ENCODE data around the gene MYL7. TPM values are rescaled to one million over a fixed set of nuclear protein-coding genes. Genes with fewer than 3 reads are reported as not detected.

Gene MYL7
- total RNA-seq, 1 experiment from 2014 or later: not detected

- peak; percentile 51 for DNase-seq (ENCODE audit: low read depth)
Observed at GRCh38 chr7:44112231-44112996, 28.7 kb downstream of the MYL7 start.

GRCh38 chr7:44111761-44112160 is 29.4 kb downstream of the MYL7 start:
- no peak for DNase-seq (ENCODE audit: low read depth)

GRCh38 chr7:44110719-44111635 is 30.2 kb downstream of the MYL7 start:
- DNase-seq (ENCODE audit: low read depth): no peak

GRCh38 chr7:44109991-44110390 is 31.1 kb downstream of the MYL7 start:
- DNase-seq (ENCODE audit: low read depth): no peak

- DNase-seq (ENCODE audit: low read depth): no peak
Observed at GRCh38 chr7:44108768-44109750, 32.1 kb downstream of the MYL7 start.

GRCh38 chr7:44107961-44108767 is 33.0 kb downstream of the MYL7 start:
- no peak for DNase-seq (ENCODE audit: low read depth)

- DNase-seq (ENCODE audit: low read depth): no peak
Observed at GRCh38 chr7:44107116-44107960, 33.8 kb downstream of the MYL7 start.

- DNase-seq (ENCODE audit: low read depth): no peak
Observed at GRCh38 chr7:44106311-44107065, 34.6 kb downstream of the MYL7 start.

GRCh38 chr7:44105832-44106231 is 35.3 kb downstream of the MYL7 start:
- DNase-seq (ENCODE audit: low read depth): no peak

- no peak for DNase-seq (ENCODE audit: low read depth)
Observed at GRCh38 chr7:44104860-44105771, 36.0 kb downstream of the MYL7 start.

- no peak for DNase-seq (ENCODE audit: low read depth)
Observed at GRCh38 chr7:44103923-44104859, 36.9 kb downstream of the MYL7 start, which contains the start of gene AEBP1. Gene AEBP1 (plus strand): TSS chr7:44104345. CDS start chr7:44104666, 321 bp downstream.

- DNase-seq (ENCODE audit: low read depth): no peak
Observed at GRCh38 chr7:44103566-44103922, 37.6 kb downstream of the MYL7 start.

GRCh38 chr7:44102846-44103565 is 38.1 kb downstream of the MYL7 start:
- DNase-seq (ENCODE audit: low read depth): no peak

GRCh38 chr7:44101966-44102845 is 38.9 kb downstream of the MYL7 start:
- peak; percentile 60 for DNase-seq (ENCODE audit: low read depth)
